Astrocyte of the spinal cord (primary cell): ENCODE results near the gene PBX1.
A peak's percentile ranks its signal among the peaks of the same experiment; 100 is the strongest.

Experiments
- DNase-seq: peaks from one replicate; pipeline ENCODE4 v3.0.0; 2011; ENCODE audit warnings: low read depth, low spot score
- H3K4me3 ChIP-seq: 2 replicates; pipeline ENCODE4 v1.5.1; 2011; ENCODE audit warnings: low read depth, mild to moderate bottlenecking, low read length, moderate library complexity
- CTCF ChIP-seq: IDR thresholded peaks from 2 replicates; pipeline ENCODE4 v1.5.1; 2012; ENCODE audit warnings: low read depth, mild to moderate bottlenecking, low read length, inconsistent platforms
- in situ Hi-C: cut with HindIII; loops from 2 replicates; pipeline ENCODE4 v1.10.0; 2017; ENCODE audit warnings: low sequenced_read_pairs

Gene PBX1

GRCh38 chr1:164559342-164560051 lies 513 bp downstream of the PBX1 start:
- in situ Hi-C loops, result loop anchor here (25.0 kb wide), 1 partner anchor 228 kb away; no protein-coding TSS in a partner anchor
- TF ChIP-seq CTCF, result no peak
- peak; percentile 54 for DNase-seq
- peak overlapping the region; percentile 64 for H3K4me3 ChIP-seq

GRCh38 chr1:164560121-164560541 lies 1.1 kb downstream of the PBX1 start:
- in situ Hi-C loops, result loop anchor here (25.0 kb wide), 1 partner anchor 227 kb away; no protein-coding TSS in a partner anchor
- no peak for TF ChIP-seq CTCF
- DNase-seq, result peak; percentile 49
- H3K4me3 ChIP-seq, result peak overlapping the region; percentile 64

GRCh38 chr1:164560556-164560955 lies 1.6 kb downstream of the PBX1 start:
- peak overlapping the region; percentile 64 for H3K4me3 ChIP-seq
- in situ Hi-C loops, result loop anchor here (25.0 kb wide), 1 partner anchor 227 kb away; no protein-coding TSS in a partner anchor
- no peak for TF ChIP-seq CTCF
- peak; percentile 32 for DNase-seq

- H3K4me3 ChIP-seq, result peak overlapping the region; percentile 64
- DNase-seq, result peak; percentile 56
- TF ChIP-seq CTCF, result no peak
- in situ Hi-C loops, result loop anchor here (25.0 kb wide), 1 partner anchor 226 kb away; no protein-coding TSS in a partner anchor
Measured at GRCh38 chr1:164561007-164561406, 2.0 kb downstream of the PBX1 start.

GRCh38 chr1:164561472-164561871 lies 2.5 kb downstream of the PBX1 start:
- no peak for TF ChIP-seq CTCF
- no peak for DNase-seq
- peak overlapping the region; percentile 64 for H3K4me3 ChIP-seq
- in situ Hi-C loops, result loop anchor here (25.0 kb wide), 1 partner anchor 226 kb away; no protein-coding TSS in a partner anchor

- H3K4me3 ChIP-seq, result peak overlapping the region; percentile 64
- DNase-seq, result peak; percentile 56
- in situ Hi-C loops, result loop anchor here (25.0 kb wide), 1 partner anchor 225 kb away; no protein-coding TSS in a partner anchor
- no peak for TF ChIP-seq CTCF
Measured at GRCh38 chr1:164562061-164562460, 3.1 kb downstream of the PBX1 start.
